Measurements from ENCODE around the gene SPHKAP.

- TF ChIP-seq CTCF (IDR thresholded peaks at IDR 0.05 in 8 of 11, conservative IDR thresholded peaks at IDR 0.05 in 3 of 11), result no peak
- no peak for TF ChIP-seq POLR2A (IDR thresholded peaks at IDR 0.05)
- TF ChIP-seq POLR2AphosphoS5 (IDR thresholded peaks at IDR 0.05), result no peak
Measured at GRCh38 chr2:228023619-228024018, 157.9 kb downstream of the SPHKAP start.

Measured in spleen (tissue), 7 donors.